Keratinocyte (primary cell): ENCODE results near the gene DOCK11. TPM values are rescaled to one million over a fixed set of nuclear protein-coding genes. Genes with fewer than 3 reads are reported as not detected.

Experiments
- DNase-seq: peaks from one replicate; pipeline ENCODE4 v3.0.0-alpha.2; 2011; ENCODE audit warnings: low read depth, missing footprints, low spot score
- FAIRE-seq: peaks from 2 replicates; lab custom pipeline; 2011; peaks lifted over from hg19 to GRCh38; lab: Jason Lieb, UNC
- H2AFZ ChIP-seq: 2 replicates; pipeline ENCODE4 v1.6.0; 2012; ENCODE audit warnings: low read length, control low read depth, inconsistent platforms; ENCODE audit not compliant: control insufficient read depth
- H3K27ac ChIP-seq: 2 replicates; pipeline ENCODE4 v1.5.1; 2011; ENCODE audit warnings: low read length; ENCODE audit not compliant: control insufficient read depth, insufficient read depth
- H3K27me3 ChIP-seq: 3 replicates; pipeline ENCODE4 v1.6.0; 2011; ENCODE audit warnings: low read length; ENCODE audit not compliant: control insufficient read depth, insufficient read depth; ENCODE audit errors: extremely low read depth
- H3K36me3 ChIP-seq, 2 experiments: 2 replicates in 1 of 2; 3 replicates in 1 of 2; pipeline ENCODE4 v1.5.1; 2011; ENCODE audit warnings: low read length in 2 of 2, mild to moderate bottlenecking in 1 of 2; ENCODE audit not compliant: control insufficient read depth in 2 of 2, insufficient read depth in 2 of 2; ENCODE audit errors: extremely low read depth in 1 of 2
- H3K4me1 ChIP-seq: 3 replicates; pipeline ENCODE4 v1.5.1; 2011; ENCODE audit warnings: low read length; ENCODE audit not compliant: control insufficient read depth, insufficient read depth; ENCODE audit errors: extremely low read depth
- H3K4me2 ChIP-seq: 3 replicates; pipeline ENCODE4 v1.6.0; 2011; ENCODE audit warnings: low read depth, low read length; ENCODE audit not compliant: control insufficient read depth, insufficient read depth; ENCODE audit errors: extremely low read depth
- H3K4me3 ChIP-seq, 3 experiments: fragments of 200-600 bp in 1 of 3; sonication (generic) in 1 of 3; 2 replicates in 2 of 3; 3 replicates in 1 of 3; pipeline ENCODE4 v1.5.1; 2011 to 2016; ENCODE audit warnings: low read length in 3 of 3, mild to moderate bottlenecking in 3 of 3, control low read depth in 2 of 3, inconsistent platforms in 1 of 3, low read depth in 1 of 3, mixed read lengths in 1 of 3, mixed run types in 1 of 3, moderate library complexity in 1 of 3; ENCODE audit not compliant: control insufficient read depth in 2 of 3, insufficient read depth in 2 of 3; ENCODE audit errors: extremely low read depth in 1 of 3
- H3K79me2 ChIP-seq: 2 replicates; pipeline ENCODE4 v1.6.0; 2012; ENCODE audit warnings: low read length; ENCODE audit not compliant: control insufficient read depth, insufficient read depth
- H3K9ac ChIP-seq: 3 replicates; pipeline ENCODE4 v1.6.0; 2011; ENCODE audit warnings: low read length; ENCODE audit not compliant: control insufficient read depth, insufficient read depth; ENCODE audit errors: extremely low read depth
- H3K9me1 ChIP-seq: 3 replicates; pipeline ENCODE4 v1.6.0; 2011; ENCODE audit warnings: low read length; ENCODE audit not compliant: control insufficient read depth, insufficient read depth; ENCODE audit errors: extremely low read depth
- H3K9me3 ChIP-seq: 2 replicates; pipeline ENCODE4 v1.5.1; 2012; ENCODE audit warnings: low read depth, low read length; ENCODE audit not compliant: control insufficient read depth
- H4K20me1 ChIP-seq: 3 replicates; pipeline ENCODE4 v1.6.0; 2011; ENCODE audit warnings: low read length; ENCODE audit not compliant: control insufficient read depth, insufficient read depth; ENCODE audit errors: extremely low read depth
- CTCF ChIP-seq, 3 experiments: IDR thresholded peaks in 1 of 3; conservative IDR thresholded peaks in 1 of 3; optimal IDR thresholded peaks in 1 of 3; 2 replicates in 2 of 3; 3 replicates in 1 of 3; pipeline versions ENCODE3 to v1.5.1; 2011; ENCODE audit warnings: low read length in 3 of 3, mild to moderate bottlenecking in 3 of 3, moderate library complexity in 2 of 3, control low read depth in 1 of 3, inconsistent platforms in 1 of 3; ENCODE audit not compliant: insufficient read depth in 2 of 3; ENCODE audit errors: extremely low read depth in 1 of 3
- EZH2 ChIP-seq: IDR thresholded peaks from one replicate; pipeline ENCODE4 v1.6.1; 2012; ENCODE audit warnings: inconsistent platforms, mild to moderate bottlenecking, low read length, moderate library complexity
- dilution Hi-C: fragments of 300-500 bp; cut with MboI; formaldehyde crosslinking; loops from one replicate; pipeline ENCODE4 v1.7.0; 2020; ENCODE audit warnings: low sequenced_read_pairs; ENCODE audit not compliant: extremely low pct_ligation_motif_present
- polyA plus RNA-seq, 5 experiments: library from polyadenylated mRNA; depleted of rRNA in 3 of 5; stranded (reverse) in 3 of 5; stranded (forward) in 1 of 5; unstranded in 1 of 5; fragments of >200 nt; gene quantifications; 1 replicate in 1 of 5; 2 replicates in 3 of 5; 3 replicates in 1 of 5; pipeline versions ENCODE4 v1.2.1 to v1.2.3, GENCODE V29; 2011 to 2012; ENCODE audit warnings: missing spikeins in 2 of 5, low read depth in 1 of 5, low replicate concordance in 1 of 5

The DOCK11 gene
- polyA plus RNA-seq, 1 donor (not counting 4 experiments of a cell fraction or from before 2014, with no cell fraction given) = 4.6 TPM

GRCh38 chrX:118655561-118656246 lies 160.1 kb downstream of the DOCK11 start:
- H2AFZ ChIP-seq = no peak overlapping the region
- TF ChIP-seq EZH2 = no peak
- no peak for TF ChIP-seq CTCF (optimal IDR thresholded peaks at IDR 0.05 in 1 of 3, IDR thresholded peaks at IDR 0.05 in 1 of 3, conservative IDR thresholded peaks at IDR 0.05 in 1 of 3; ENCODE audit: extremely low read depth in 1 of 3, insufficient read depth in 2 of 3, low read length in 3 of 3)
- no peak overlapping the region for H3K27ac ChIP-seq
- dilution Hi-C loops = no loop called here
- FAIRE-seq (no peak), DNase-seq (no peak)
- no peak overlapping the region for H3K4me3 ChIP-seq
- no peak overlapping the region for H3K9ac ChIP-seq
- H4K20me1 ChIP-seq = no peaks in the 10 kb centered on the region
- H3K79me2 ChIP-seq = no peaks in the 10 kb centered on the region
- no peaks in the 10 kb centered on the region for H3K4me1 ChIP-seq
- no peak overlapping the region for H3K4me2 ChIP-seq
- no peaks in the 10 kb centered on the region for H3K36me3 ChIP-seq
- no peaks in the 10 kb centered on the region for H3K27me3 ChIP-seq
- no peaks in the 10 kb centered on the region for H3K9me3 ChIP-seq
- no peaks in the 10 kb centered on the region for H3K9me1 ChIP-seq

- dilution Hi-C loops = no loop called here
- FAIRE-seq = no peak
- no peak overlapping the region for H2AFZ ChIP-seq
Measured at GRCh38 chrX:118657413-118657812, 161.8 kb downstream of the DOCK11 start.

More at GRCh38 chrX:118657413-118657812, 161.8 kb downstream of the DOCK11 start:
- Histone ChIP-seq H3K27ac (no peak overlapping the region), H3K9me3 (no peaks in the 10 kb centered on the region), H3K9me1 (no peaks in the 10 kb centered on the region), H4K20me1 (no peaks in the 10 kb centered on the region), H3K9ac (no peak overlapping the region), H3K4me2 (no peak overlapping the region), H3K79me2 (no peaks in the 10 kb centered on the region), H3K27me3 (no peaks in the 10 kb centered on the region), H3K36me3 (no peaks in the 10 kb centered on the region), H3K4me1 (no peaks in the 10 kb centered on the region), H3K4me3 (no peak overlapping the region)
- no peak for DNase-seq
- TF ChIP-seq EZH2 (no peak), CTCF (optimal IDR thresholded peaks at IDR 0.05 in 1 of 3, IDR thresholded peaks at IDR 0.05 in 1 of 3, conservative IDR thresholded peaks at IDR 0.05 in 1 of 3; ENCODE audit: extremely low read depth in 1 of 3, insufficient read depth in 2 of 3, low read length in 3 of 3) (no peak)
